Keratinocyte (primary cell): ENCODE data around the gene ZNF674.

Experiments
- EZH2 ChIP-seq: IDR thresholded peaks from one replicate; pipeline ENCODE4 v1.6.1; 2012; ENCODE audit warnings: inconsistent platforms, mild to moderate bottlenecking, low read length, moderate library complexity
- TF ChIP-seq, protein P1 (sequence below), 3 experiments: IDR thresholded peaks in 1 of 3; conservative IDR thresholded peaks in 1 of 3; optimal IDR thresholded peaks in 1 of 3; 2 replicates in 2 of 3; 3 replicates in 1 of 3; pipeline versions ENCODE3 to v1.5.1; 2011; ENCODE audit warnings: low read length in 3 of 3, mild to moderate bottlenecking in 3 of 3, moderate library complexity in 2 of 3, control low read depth in 1 of 3, inconsistent platforms in 1 of 3; ENCODE audit not compliant: insufficient read depth in 2 of 3; ENCODE audit errors: extremely low read depth in 1 of 3

DNA sequence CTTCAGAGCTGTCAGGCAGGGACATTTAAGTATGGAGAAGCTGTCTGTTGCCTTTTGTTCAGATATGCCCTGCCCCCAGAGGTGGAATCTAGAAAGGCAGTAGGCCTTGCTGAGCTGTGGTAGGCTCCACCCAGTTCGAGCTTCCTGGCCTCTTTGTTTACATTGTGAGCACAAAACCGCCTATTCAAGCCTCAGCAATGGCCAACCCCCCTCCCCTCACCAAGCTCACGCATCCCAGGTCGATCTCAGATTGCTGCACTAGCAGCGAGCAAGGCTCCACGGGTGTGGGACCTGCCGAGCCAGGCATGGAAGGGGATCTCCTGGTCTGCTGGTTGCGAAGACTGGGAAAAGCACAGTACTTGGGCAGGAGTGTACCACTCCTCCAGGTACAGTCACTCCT, 59.3 kb downstream of the ZNF674 start:
- TF ChIP-seq, protein P1, sequence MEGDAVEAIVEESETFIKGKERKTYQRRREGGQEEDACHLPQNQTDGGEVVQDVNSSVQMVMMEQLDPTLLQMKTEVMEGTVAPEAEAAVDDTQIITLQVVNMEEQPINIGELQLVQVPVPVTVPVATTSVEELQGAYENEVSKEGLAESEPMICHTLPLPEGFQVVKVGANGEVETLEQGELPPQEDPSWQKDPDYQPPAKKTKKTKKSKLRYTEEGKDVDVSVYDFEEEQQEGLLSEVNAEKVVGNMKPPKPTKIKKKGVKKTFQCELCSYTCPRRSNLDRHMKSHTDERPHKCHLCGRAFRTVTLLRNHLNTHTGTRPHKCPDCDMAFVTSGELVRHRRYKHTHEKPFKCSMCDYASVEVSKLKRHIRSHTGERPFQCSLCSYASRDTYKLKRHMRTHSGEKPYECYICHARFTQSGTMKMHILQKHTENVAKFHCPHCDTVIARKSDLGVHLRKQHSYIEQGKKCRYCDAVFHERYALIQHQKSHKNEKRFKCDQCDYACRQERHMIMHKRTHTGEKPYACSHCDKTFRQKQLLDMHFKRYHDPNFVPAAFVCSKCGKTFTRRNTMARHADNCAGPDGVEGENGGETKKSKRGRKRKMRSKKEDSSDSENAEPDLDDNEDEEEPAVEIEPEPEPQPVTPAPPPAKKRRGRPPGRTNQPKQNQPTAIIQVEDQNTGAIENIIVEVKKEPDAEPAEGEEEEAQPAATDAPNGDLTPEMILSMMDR (optimal IDR thresholded peaks at IDR 0.05 in 1 of 3, IDR thresholded peaks at IDR 0.05 in 1 of 3, conservative IDR thresholded peaks at IDR 0.05 in 1 of 3; ENCODE audit: extremely low read depth in 1 of 3, insufficient read depth in 2 of 3, low read length in 3 of 3), result no peak
- no peak for TF ChIP-seq EZH2
